ENCODE results near the gene CHST7. TPM values are rescaled to one million over a fixed set of nuclear protein-coding genes. Genes with fewer than 3 reads are reported as not detected.

Gene CHST7
- total RNA-seq, 1 experiment from 2014 or later, result 7.7 TPM

- no peak for ATAC-seq
- RAD21 ChIA-PET (ENCODE audit: low non-redundant PET in 1 of 2, low total read pairs in 2 of 2, uncharacterized antibody in 2 of 2, unreplicated experiment in 2 of 2), result no interaction called here
Measured at GRCh38 chrX:46630141-46630540, 56.6 kb downstream of the CHST7 start.

More at GRCh38 chrX:46630141-46630540, 56.6 kb downstream of the CHST7 start:
- Histone ChIP-seq H3K9me3 (ENCODE audit: control insufficient read depth in 1 of 2, insufficient read depth in 1 of 2, low read depth in 1 of 2, low read length in 2 of 2) (no peaks in the 10 kb centered on the region), H2AFZ (ENCODE audit: low read depth, low read length, poor library complexity, severe bottlenecking) (no peak overlapping the region), H3K27ac (ENCODE audit: low read depth, low read length) (no peak overlapping the region), H3K9ac (ENCODE audit: low read length) (no peak overlapping the region), H3K36me3 (ENCODE audit: control insufficient read depth in 1 of 2, insufficient read depth in 2 of 2, low read length in 2 of 2) (no peaks in the 10 kb centered on the region), H3K4me3 (replicated peaks in 1 of 2; ENCODE audit: low read depth in 1 of 2, low read length in 2 of 2) (no peak overlapping the region), H3K79me2 (ENCODE audit: insufficient read depth, low read length) (no peaks in the 10 kb centered on the region), H3K4me1 (ENCODE audit: control insufficient read depth in 1 of 2, insufficient read depth in 2 of 2, low read length in 2 of 2) (0 out of 4 replicates have a peak, but pooled peaks cover 0 to 8% of the 10 kb centered on the region in 2 experiments), H4K20me1 (ENCODE audit: insufficient read depth) (no peaks in the 10 kb centered on the region), H3K4me2 (ENCODE audit: low read length) (no peak overlapping the region), H3K27me3 (ENCODE audit: insufficient read depth, low read length) (no peaks in the 10 kb centered on the region), H3K9me2 (ENCODE audit: insufficient read depth) (no peaks in the 10 kb centered on the region)
- no peak for DNase-seq (ENCODE audit: low read depth, low spot score)
- POLR2A ChIA-PET, result no interaction called here
- CTCF ChIA-PET, result no interaction called here
- no peak for TF ChIP-seq POLR2A (IDR thresholded peaks at IDR 0.05; ENCODE audit: borderline replicate concordance, extremely low read depth, insufficient read depth, insufficient read length)
- TF ChIP-seq SP1 (IDR thresholded peaks at IDR 0.05; ENCODE audit: low read depth), result no peak
- TF ChIP-seq, protein P1, sequence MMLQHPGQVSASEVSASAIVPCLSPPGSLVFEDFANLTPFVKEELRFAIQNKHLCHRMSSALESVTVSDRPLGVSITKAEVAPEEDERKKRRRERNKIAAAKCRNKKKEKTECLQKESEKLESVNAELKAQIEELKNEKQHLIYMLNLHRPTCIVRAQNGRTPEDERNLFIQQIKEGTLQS (IDR thresholded peaks at IDR 0.05), result no peak
- TF ChIP-seq YY1 (IDR thresholded peaks at IDR 0.05; ENCODE audit: extremely low read depth, insufficient replicate concordance, low read depth, low read length), result no peak
- TF ChIP-seq ZNF274 (IDR thresholded peaks at IDR 0.05; ENCODE audit: low read depth, low read length), result no peak
- no peak for TF ChIP-seq EZH2 (IDR thresholded peaks at IDR 0.05)
- no peak for TF ChIP-seq ELF1 (IDR thresholded peaks at IDR 0.05; ENCODE audit: borderline replicate concordance, low read depth)
- no peak for TF ChIP-seq CEBPB (IDR thresholded peaks at IDR 0.05; ENCODE audit: low read depth)
- no peak for TF ChIP-seq FOSL1 (IDR thresholded peaks at IDR 0.05; ENCODE audit: low read depth)
- TF ChIP-seq, protein P2, sequence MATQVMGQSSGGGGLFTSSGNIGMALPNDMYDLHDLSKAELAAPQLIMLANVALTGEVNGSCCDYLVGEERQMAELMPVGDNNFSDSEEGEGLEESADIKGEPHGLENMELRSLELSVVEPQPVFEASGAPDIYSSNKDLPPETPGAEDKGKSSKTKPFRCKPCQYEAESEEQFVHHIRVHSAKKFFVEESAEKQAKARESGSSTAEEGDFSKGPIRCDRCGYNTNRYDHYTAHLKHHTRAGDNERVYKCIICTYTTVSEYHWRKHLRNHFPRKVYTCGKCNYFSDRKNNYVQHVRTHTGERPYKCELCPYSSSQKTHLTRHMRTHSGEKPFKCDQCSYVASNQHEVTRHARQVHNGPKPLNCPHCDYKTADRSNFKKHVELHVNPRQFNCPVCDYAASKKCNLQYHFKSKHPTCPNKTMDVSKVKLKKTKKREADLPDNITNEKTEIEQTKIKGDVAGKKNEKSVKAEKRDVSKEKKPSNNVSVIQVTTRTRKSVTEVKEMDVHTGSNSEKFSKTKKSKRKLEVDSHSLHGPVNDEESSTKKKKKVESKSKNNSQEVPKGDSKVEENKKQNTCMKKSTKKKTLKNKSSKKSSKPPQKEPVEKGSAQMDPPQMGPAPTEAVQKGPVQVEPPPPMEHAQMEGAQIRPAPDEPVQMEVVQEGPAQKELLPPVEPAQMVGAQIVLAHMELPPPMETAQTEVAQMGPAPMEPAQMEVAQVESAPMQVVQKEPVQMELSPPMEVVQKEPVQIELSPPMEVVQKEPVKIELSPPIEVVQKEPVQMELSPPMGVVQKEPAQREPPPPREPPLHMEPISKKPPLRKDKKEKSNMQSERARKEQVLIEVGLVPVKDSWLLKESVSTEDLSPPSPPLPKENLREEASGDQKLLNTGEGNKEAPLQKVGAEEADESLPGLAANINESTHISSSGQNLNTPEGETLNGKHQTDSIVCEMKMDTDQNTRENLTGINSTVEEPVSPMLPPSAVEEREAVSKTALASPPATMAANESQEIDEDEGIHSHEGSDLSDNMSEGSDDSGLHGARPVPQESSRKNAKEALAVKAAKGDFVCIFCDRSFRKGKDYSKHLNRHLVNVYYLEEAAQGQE (IDR thresholded peaks at IDR 0.05; ENCODE audit: low read depth), result no peak
- TF ChIP-seq, protein P3, sequence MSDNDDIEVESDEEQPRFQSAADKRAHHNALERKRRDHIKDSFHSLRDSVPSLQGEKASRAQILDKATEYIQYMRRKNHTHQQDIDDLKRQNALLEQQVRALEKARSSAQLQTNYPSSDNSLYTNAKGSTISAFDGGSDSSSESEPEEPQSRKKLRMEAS (IDR thresholded peaks at IDR 0.05), result no peak
- BruUV-seq (replicated peaks), result no TSS peak
- intact Hi-C loops (cut with micrococcal nuclease), result no loop called here

Measured in HCT116 (cell line).